ENCODE data around the gene HERC6.

HERC6 gene

GRCh38 chr4:88390128-88390527 is 11.5 kb downstream of the HERC6 start:
- Histone ChIP-seq H3K36me3 (ENCODE audit: control insufficient read depth in 4 of 4, insufficient read depth in 4 of 4, low read length in 3 of 4) (peaks cover 0 to 25% (median 10%) of the 10 kb centered on the region in 4 experiments), H3K27ac (ENCODE audit: insufficient read depth in 1 of 2, low read depth in 1 of 2, low read length in 2 of 2, poor library complexity in 1 of 2, severe bottlenecking in 2 of 2) (no peak overlapping the region), H3K4me1 (ENCODE audit: control extremely low read depth in 1 of 4, control insufficient read depth in 4 of 4, insufficient read depth in 4 of 4, low read length in 3 of 4) (peaks cover 0 to 3% (median 0%) of the 10 kb centered on the region in 4 experiments), H3K27me3 (replicated peaks in 2 of 5; ENCODE audit: control insufficient read depth in 4 of 5, insufficient read depth in 5 of 5, low read length in 4 of 5) (no peaks in the 10 kb centered on the region), H3K9me3 (ENCODE audit: control extremely low read depth in 1 of 5, control insufficient read depth in 4 of 5, insufficient read depth in 2 of 5, low read depth in 1 of 5, low read length in 4 of 5) (peaks cover 0 to 1% (median 0%) of the 10 kb centered on the region in 5 experiments), H3K4me3 (ENCODE audit: control insufficient read depth in 1 of 7, extremely low read depth in 1 of 7, insufficient read depth in 4 of 7, low read depth in 2 of 7, low read length in 6 of 7) (no peak overlapping the region)
- DNase-seq, result no peak
- POLR2A ChIA-PET, result no interaction called here
- CTCF ChIA-PET, result interaction anchor here (1.2 kb wide), 1 partner anchor 20 kb away, joined by 3 read pairs; no protein-coding TSS in a partner anchor
- WGBS (ENCODE audit: insufficient coverage), result no CpG with 5 or more reads among the region's 2 CpGs

- POLR2A ChIA-PET, result no interaction called here
- Histone ChIP-seq H3K4me3 (ENCODE audit: control insufficient read depth in 1 of 7, extremely low read depth in 1 of 7, insufficient read depth in 4 of 7, low read depth in 2 of 7, low read length in 6 of 7) (no peak overlapping the region), H3K9me3 (ENCODE audit: control extremely low read depth in 1 of 5, control insufficient read depth in 4 of 5, insufficient read depth in 2 of 5, low read depth in 1 of 5, low read length in 4 of 5) (peaks cover 0 to 1% (median 0%) of the 10 kb centered on the region in 5 experiments), H3K27ac (ENCODE audit: insufficient read depth in 1 of 2, low read depth in 1 of 2, low read length in 2 of 2, poor library complexity in 1 of 2, severe bottlenecking in 2 of 2) (no peak overlapping the region), H3K36me3 (ENCODE audit: control insufficient read depth in 4 of 4, insufficient read depth in 4 of 4, low read length in 3 of 4) (peaks cover 0 to 25% (median 8%) of the 10 kb centered on the region in 4 experiments), H3K4me1 (ENCODE audit: control extremely low read depth in 1 of 4, control insufficient read depth in 4 of 4, insufficient read depth in 4 of 4, low read length in 3 of 4) (peaks cover 0 to 3% (median 0%) of the 10 kb centered on the region in 4 experiments), H3K27me3 (replicated peaks in 2 of 5; ENCODE audit: control insufficient read depth in 4 of 5, insufficient read depth in 5 of 5, low read length in 4 of 5) (no peaks in the 10 kb centered on the region)
- WGBS (ENCODE audit: insufficient coverage), result 80% methylated on average over 1 of the region's 1 CpG
- no peak for DNase-seq
- CTCF ChIA-PET, result interaction anchor here (1.6 kb wide), 1 partner anchor 13 kb away, joined by 4 read pairs; the partner anchor contains the start of gene HERC6
Measured at GRCh38 chr4:88391703-88392102, 13.1 kb downstream of the HERC6 start.

- Histone ChIP-seq H3K4me1 (ENCODE audit: control extremely low read depth in 1 of 4, control insufficient read depth in 4 of 4, insufficient read depth in 4 of 4, low read length in 3 of 4) (peaks cover 0 to 3% (median 0%) of the 10 kb centered on the region in 4 experiments), H3K4me3 (ENCODE audit: control insufficient read depth in 1 of 7, extremely low read depth in 1 of 7, insufficient read depth in 4 of 7, low read depth in 2 of 7, low read length in 6 of 7) (no peak overlapping the region), H3K27me3 (replicated peaks in 2 of 5; ENCODE audit: control insufficient read depth in 4 of 5, insufficient read depth in 5 of 5, low read length in 4 of 5) (no peaks in the 10 kb centered on the region), H3K9me3 (ENCODE audit: control extremely low read depth in 1 of 5, control insufficient read depth in 4 of 5, insufficient read depth in 2 of 5, low read depth in 1 of 5, low read length in 4 of 5) (peaks cover 0 to 1% (median 0%) of the 10 kb centered on the region in 5 experiments), H3K27ac (ENCODE audit: insufficient read depth in 1 of 2, low read depth in 1 of 2, low read length in 2 of 2, poor library complexity in 1 of 2, severe bottlenecking in 2 of 2) (no peak overlapping the region), H3K36me3 (ENCODE audit: control insufficient read depth in 4 of 4, insufficient read depth in 4 of 4, low read length in 3 of 4) (peaks cover 0 to 19% (median 7%) of the 10 kb centered on the region in 4 experiments)
- CTCF ChIA-PET, result no interaction called here
- no peak for DNase-seq
- POLR2A ChIA-PET, result no interaction called here
- WGBS (ENCODE audit: insufficient coverage), result 78% methylated on average over 1 of the region's 2 CpGs
Measured at GRCh38 chr4:88396681-88397080, 18.0 kb downstream of the HERC6 start.

GRCh38 chr4:88398381-88398780 is 19.7 kb downstream of the HERC6 start:
- Histone ChIP-seq H3K27ac (ENCODE audit: insufficient read depth in 1 of 2, low read depth in 1 of 2, low read length in 2 of 2, poor library complexity in 1 of 2, severe bottlenecking in 2 of 2) (no peak overlapping the region), H3K36me3 (ENCODE audit: control insufficient read depth in 4 of 4, insufficient read depth in 4 of 4, low read length in 3 of 4) (peaks cover 0 to 11% (median 6%) of the 10 kb centered on the region in 4 experiments), H3K4me1 (ENCODE audit: control extremely low read depth in 1 of 4, control insufficient read depth in 4 of 4, insufficient read depth in 4 of 4, low read length in 3 of 4) (no peaks in the 10 kb centered on the region), H3K4me3 (ENCODE audit: control insufficient read depth in 1 of 7, extremely low read depth in 1 of 7, insufficient read depth in 4 of 7, low read depth in 2 of 7, low read length in 6 of 7) (no peak overlapping the region), H3K9me3 (ENCODE audit: control extremely low read depth in 1 of 5, control insufficient read depth in 4 of 5, insufficient read depth in 2 of 5, low read depth in 1 of 5, low read length in 4 of 5) (peaks cover 0 to 1% (median 0%) of the 10 kb centered on the region in 5 experiments), H3K27me3 (replicated peaks in 2 of 5; ENCODE audit: control insufficient read depth in 4 of 5, insufficient read depth in 5 of 5, low read length in 4 of 5) (no peaks in the 10 kb centered on the region)
- ChIA-PET CTCF (no interaction called here), POLR2A (no interaction called here)
- DNase-seq, result no peak
- no CpG with 5 or more reads among the region's 2 CpGs for WGBS (ENCODE audit: insufficient coverage)

GRCh38 chr4:88409206-88409605 is 30.6 kb downstream of the HERC6 start:
- ChIA-PET CTCF (no interaction called here), POLR2A (no interaction called here)
- no peaks in the 10 kb centered on the region for H3K4me1 ChIP-seq (ENCODE audit: control extremely low read depth in 1 of 4, control insufficient read depth in 4 of 4, insufficient read depth in 4 of 4, low read length in 3 of 4)
- H3K27me3 ChIP-seq (replicated peaks in 2 of 5; ENCODE audit: control insufficient read depth in 4 of 5, insufficient read depth in 5 of 5, low read length in 4 of 5), result no peaks in the 10 kb centered on the region
- no peak for DNase-seq
- no peak overlapping the region for H3K27ac ChIP-seq (ENCODE audit: insufficient read depth in 1 of 2, low read depth in 1 of 2, low read length in 2 of 2, poor library complexity in 1 of 2, severe bottlenecking in 2 of 2)
- H3K36me3 ChIP-seq (ENCODE audit: control insufficient read depth in 4 of 4, insufficient read depth in 4 of 4, low read length in 3 of 4), result peaks cover 2 to 8% (median 5%) of the 10 kb centered on the region in 4 experiments
- H3K9me3 ChIP-seq (ENCODE audit: control extremely low read depth in 1 of 5, control insufficient read depth in 4 of 5, insufficient read depth in 2 of 5, low read depth in 1 of 5, low read length in 4 of 5), result peaks cover 0 to 3% (median 0%) of the 10 kb centered on the region in 5 experiments
- H3K4me3 ChIP-seq (ENCODE audit: control insufficient read depth in 1 of 7, extremely low read depth in 1 of 7, insufficient read depth in 4 of 7, low read depth in 2 of 7, low read length in 6 of 7), result no peak overlapping the region
- no CpG with 5 or more reads among the region's 2 CpGs for WGBS (ENCODE audit: insufficient coverage)

GRCh38 chr4:88409789-88410188 is 31.1 kb downstream of the HERC6 start:
- ChIA-PET POLR2A (no interaction called here), CTCF (no interaction called here)
- H3K27ac ChIP-seq (ENCODE audit: insufficient read depth in 1 of 2, low read depth in 1 of 2, low read length in 2 of 2, poor library complexity in 1 of 2, severe bottlenecking in 2 of 2), result no peak overlapping the region
- H3K9me3 ChIP-seq (ENCODE audit: control extremely low read depth in 1 of 5, control insufficient read depth in 4 of 5, insufficient read depth in 2 of 5, low read depth in 1 of 5, low read length in 4 of 5), result peaks cover 0 to 3% (median 0%) of the 10 kb centered on the region in 5 experiments
- H3K4me1 ChIP-seq (ENCODE audit: control extremely low read depth in 1 of 4, control insufficient read depth in 4 of 4, insufficient read depth in 4 of 4, low read length in 3 of 4), result no peaks in the 10 kb centered on the region
- H3K27me3 ChIP-seq (replicated peaks in 2 of 5; ENCODE audit: control insufficient read depth in 4 of 5, insufficient read depth in 5 of 5, low read length in 4 of 5), result no peaks in the 10 kb centered on the region
- peaks cover 2 to 8% (median 5%) of the 10 kb centered on the region in 4 experiments for H3K36me3 ChIP-seq (ENCODE audit: control insufficient read depth in 4 of 4, insufficient read depth in 4 of 4, low read length in 3 of 4)
- DNase-seq, result no peak
- 100% methylated on average over 1 of the region's 1 CpG for whole genome bisulfite sequencing (ENCODE audit: insufficient coverage)
- no peak overlapping the region for H3K4me3 ChIP-seq (ENCODE audit: control insufficient read depth in 1 of 7, extremely low read depth in 1 of 7, insufficient read depth in 4 of 7, low read depth in 2 of 7, low read length in 6 of 7)

GRCh38 chr4:88411491-88412096 is 32.9 kb downstream of the HERC6 start:
- POLR2A ChIA-PET, result no interaction called here
- Histone ChIP-seq H3K4me1 (ENCODE audit: control extremely low read depth in 1 of 4, control insufficient read depth in 4 of 4, insufficient read depth in 4 of 4, low read length in 3 of 4) (no peaks in the 10 kb centered on the region), H3K27ac (ENCODE audit: insufficient read depth in 1 of 2, low read depth in 1 of 2, low read length in 2 of 2, poor library complexity in 1 of 2, severe bottlenecking in 2 of 2) (no peak overlapping the region), H3K4me3 (ENCODE audit: control insufficient read depth in 1 of 7, extremely low read depth in 1 of 7, insufficient read depth in 4 of 7, low read depth in 2 of 7, low read length in 6 of 7) (no peak overlapping the region), H3K9me3 (ENCODE audit: control extremely low read depth in 1 of 5, control insufficient read depth in 4 of 5, insufficient read depth in 2 of 5, low read depth in 1 of 5, low read length in 4 of 5) (peaks cover 0 to 3% (median 0%) of the 10 kb centered on the region in 5 experiments), H3K36me3 (ENCODE audit: control insufficient read depth in 4 of 4, insufficient read depth in 4 of 4, low read length in 3 of 4) (peaks cover 0 to 8% (median 5%) of the 10 kb centered on the region in 4 experiments), H3K27me3 (replicated peaks in 2 of 5; ENCODE audit: control insufficient read depth in 4 of 5, insufficient read depth in 5 of 5, low read length in 4 of 5) (no peaks in the 10 kb centered on the region)
- no peak for DNase-seq
- CTCF ChIA-PET, result no interaction called here
- 100% methylated on average over 1 of the region's 3 CpGs for WGBS (ENCODE audit: insufficient coverage)
